Amniotic stem cell (primary cell): ENCODE data around the gene KCNIP4.

Experiments
- DNase-seq: peaks from one replicate; lab custom pipeline; 2025; lab: John Stamatoyannopoulos, UW

KCNIP4 gene

DNA sequence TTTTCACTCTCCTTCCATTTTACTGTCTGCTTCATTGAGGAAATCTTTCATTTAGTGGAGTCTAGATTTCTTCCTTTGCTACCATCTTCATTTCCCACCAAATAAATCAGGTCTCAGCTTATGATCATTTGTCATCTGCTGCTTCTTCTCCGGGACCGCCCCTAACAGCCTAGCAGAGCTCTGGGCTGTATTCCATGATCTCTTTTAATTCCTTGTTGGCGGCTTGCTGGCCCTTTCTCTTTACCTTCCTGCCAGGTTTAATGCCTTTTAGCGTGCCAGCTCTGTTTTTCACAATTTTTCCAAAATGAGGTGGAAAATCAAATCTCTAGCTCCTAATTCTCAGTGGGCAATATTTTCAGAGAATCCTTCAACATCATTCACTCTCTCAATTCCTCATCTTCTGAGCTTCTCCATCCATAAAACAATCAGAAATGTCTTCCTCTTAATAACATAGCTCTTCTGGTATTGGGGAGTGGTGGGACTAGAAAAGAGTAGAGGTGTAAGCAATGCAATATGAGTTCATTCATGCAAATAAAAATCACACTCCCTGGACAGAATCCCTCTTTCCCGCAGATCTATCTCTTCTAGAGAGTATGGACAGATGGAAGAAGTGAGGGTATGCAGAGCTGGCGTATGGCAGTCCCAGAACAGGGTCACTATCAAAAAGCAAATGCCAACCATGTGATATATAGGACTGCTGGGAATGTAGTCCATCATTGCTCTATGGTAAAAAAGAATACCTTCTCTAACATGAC lies 491.3 kb downstream of the KCNIP4 start:
- DNase-seq = no peak

DNA sequence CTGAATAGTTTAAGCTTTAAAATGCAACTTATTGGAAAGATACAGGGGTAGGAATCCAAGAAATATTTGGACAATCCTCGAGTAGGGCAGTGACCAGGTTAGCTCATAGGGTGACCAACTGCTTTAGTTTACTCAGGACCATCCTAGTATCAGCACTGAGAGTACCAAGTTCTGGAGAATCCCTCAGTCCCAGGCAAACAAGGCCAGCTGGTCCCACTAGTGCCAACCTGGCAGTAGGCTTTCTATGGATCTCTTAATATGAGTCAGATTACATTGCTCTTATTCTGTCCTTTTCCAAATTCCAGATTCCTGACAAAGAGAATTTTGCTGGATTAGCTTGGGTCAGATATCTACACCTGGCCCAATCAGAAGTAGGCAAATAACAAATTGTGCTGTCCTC lies 493.7 kb downstream of the KCNIP4 start:
- DNase-seq = no peak

DNA sequence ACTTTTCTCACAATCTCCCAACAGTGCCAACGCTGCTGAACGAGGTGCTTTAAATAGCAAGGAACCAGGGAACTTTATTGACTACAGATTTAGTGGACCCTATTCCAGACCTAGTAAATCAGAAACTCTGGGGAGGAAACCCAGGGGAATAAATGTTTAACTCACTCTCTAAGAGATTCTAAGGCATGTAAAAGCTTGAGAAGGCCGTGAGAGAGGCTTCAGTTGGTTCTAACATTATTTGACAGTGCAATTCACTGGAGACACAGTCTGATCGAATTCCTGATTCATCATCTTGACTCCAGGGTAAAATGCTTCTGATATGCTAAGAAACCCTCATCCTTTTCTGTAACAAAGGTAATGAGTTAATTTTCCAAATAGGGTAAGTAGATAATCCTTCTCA lies 494.4 kb downstream of the KCNIP4 start:
- no peak for DNase-seq

DNA sequence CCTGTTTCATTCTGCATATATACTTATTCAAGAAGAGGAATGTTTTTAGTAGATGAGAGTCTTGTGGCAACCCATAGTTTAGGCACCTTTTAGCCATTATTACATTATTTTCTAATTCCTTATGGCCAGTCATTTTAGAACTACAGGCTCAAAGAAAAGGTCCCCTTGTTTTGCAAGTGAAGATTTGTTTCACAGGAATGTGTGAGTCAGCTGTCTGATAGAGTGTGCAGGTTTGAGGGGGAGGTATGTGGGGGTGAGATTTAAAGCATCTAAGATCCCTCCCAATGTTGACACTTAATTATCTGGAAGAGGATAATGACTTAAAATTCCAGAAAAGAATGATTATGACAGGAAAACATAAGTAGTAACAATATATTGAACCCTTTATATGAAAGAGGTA lies 495.6 kb downstream of the KCNIP4 start:
- DNase-seq = no peak

DNA sequence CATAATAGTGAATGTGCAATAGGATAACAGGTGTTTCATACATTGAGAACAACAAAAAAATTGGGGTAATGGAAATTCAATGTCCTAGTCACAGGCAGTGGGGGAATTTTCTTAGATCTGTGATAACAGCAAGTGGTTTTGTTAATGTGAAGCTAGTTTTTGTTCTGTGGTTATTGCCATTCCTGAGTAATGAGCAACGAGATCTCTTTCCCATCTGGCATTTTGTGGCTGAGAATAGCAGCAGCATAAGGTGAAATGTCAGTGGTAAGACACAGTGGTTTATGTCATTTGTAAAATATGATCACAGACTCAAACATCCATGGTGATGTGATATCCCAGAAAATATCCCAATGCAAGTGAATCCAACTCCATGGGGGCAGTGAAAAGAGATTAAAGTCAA lies 497.5 kb downstream of the KCNIP4 start:
- no peak for DNase-seq

DNA sequence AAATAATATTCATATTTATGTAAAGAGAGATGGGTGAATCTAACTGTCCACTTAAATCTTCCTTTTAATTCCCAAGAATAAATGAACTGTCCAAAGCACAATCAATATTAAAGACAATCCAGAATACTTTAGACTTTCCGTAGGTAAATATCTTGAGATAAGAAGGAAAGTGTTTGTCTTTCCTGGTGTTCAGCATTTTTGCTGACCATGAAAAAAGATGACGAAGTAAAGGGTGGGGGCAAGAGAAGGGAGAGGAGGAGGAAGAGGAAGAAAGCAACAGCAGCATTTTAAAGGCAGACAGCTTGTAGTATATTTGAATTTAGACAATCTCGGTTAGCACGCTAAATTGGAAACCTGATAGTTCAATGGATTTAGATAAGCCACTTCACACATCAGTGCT lies 498.2 kb downstream of the KCNIP4 start:
- DNase-seq = no peak

DNA sequence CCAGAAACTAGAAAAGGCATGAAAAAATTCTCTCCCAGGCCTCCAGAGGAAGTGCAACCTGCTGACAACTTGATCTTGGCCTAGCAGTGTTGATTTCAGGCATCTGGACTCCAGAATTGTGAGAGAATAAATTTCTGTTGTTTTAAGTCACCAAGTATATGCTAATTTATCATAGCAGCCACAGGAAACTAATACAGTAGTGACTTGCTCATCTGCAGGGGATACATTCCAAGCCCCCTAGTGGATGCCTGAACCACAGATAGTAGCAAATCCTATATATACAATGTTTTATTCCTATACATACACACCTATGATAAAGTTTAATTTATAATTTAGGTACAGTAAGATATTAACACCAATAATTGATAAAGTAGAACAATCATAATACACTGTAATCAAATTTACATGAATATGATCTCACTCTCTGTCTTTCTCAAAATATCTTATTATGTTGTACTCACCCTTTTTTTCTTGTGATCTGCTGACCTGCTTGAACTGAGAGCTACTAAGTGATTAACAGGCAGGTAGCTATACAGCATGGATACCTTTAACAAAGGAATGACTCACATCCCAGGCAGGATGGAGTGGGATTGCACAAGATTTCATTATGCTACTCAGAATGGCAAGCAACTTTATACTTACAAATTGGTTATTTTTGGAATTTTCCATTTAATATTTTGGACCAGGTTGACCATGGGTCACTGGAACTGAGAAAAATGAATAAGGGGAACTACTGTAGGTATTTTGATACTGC lies 501.1 kb downstream of the KCNIP4 start:
- no peak for DNase-seq

DNA sequence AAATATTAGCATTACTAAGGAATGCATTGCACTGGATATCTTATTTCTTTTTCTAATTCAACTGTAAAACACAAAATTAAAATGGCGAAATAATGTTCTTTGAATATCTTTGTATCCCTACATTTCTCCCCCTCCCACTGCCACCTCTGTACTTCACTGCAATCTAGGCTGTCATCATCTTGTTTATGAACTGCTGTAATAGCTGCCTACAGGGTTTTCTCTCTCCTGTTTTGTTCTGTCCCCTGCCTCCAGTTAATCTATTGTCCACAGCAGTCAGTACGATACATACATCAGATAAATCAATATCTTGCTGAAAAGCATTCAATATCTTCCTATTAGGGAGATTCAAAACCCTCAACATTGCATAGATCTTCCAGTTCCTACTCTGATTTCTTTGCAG lies 528.4 kb downstream of the KCNIP4 start:
- DNase-seq = no peak

DNA sequence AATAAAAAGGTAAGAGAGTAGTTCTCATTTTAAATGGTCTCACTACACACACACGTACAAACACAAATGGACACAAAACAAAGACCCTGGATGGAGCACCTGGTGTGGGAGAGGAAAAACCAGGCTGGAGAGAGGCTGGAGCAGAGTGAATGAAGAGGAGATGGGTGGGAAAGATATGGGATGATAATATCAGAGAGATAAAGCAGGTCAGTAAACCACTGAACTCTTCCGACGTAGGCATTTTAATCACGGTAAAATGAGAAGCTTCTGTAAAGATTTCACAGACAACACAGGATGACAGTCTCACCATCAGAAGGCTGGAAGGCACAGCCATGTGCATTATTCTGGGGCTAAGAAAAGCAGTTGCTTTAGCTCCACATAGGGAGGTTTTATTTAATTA lies 532.8 kb downstream of the KCNIP4 start:
- DNase-seq = no peak

DNA sequence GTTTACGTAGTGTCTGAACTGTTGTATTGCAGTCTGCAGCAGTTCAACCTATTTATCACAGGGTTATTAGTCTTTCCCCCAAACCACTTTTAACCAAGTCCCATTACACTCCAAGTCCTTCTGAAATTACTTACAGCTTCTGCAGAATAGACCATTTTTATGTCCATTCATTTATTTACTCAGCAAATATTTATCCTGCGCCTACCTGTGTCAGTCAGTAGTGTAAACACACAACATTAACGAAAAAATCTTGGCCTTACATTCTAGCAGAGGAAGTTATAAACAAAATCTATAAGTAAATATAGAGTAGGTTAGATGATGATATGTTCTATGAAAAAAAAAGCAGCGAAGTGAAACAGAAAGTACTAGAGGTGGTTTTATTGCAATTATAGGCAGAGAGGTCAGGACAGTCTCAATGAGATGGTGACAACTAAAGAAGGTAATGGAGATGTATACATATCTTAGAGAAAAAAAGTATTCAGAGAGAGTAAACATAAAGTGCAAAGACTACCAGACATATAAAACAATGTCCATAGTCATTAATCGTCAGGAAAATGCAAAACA lies 534.7 kb downstream of the KCNIP4 start:
- no peak for DNase-seq

DNA sequence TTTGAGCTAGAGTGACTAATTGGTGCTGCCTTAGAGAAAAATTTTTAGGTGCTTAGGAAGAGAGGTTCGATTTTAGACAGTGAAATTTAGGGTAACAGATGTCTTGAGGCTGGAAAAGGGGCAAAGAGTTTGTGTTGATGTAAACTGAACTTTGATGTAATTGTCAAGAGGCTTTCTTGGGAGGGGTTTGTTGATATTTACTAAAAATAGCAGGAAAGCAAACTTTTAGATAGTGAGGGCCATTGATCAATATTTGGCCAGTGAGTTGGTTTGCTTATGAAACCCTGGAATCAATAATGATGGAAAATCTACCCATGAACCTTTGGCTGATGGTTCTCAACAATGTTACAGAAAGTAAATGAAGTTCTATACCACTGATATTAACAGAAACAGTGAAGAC lies 537.5 kb downstream of the KCNIP4 start:
- DNase-seq = no peak

DNA sequence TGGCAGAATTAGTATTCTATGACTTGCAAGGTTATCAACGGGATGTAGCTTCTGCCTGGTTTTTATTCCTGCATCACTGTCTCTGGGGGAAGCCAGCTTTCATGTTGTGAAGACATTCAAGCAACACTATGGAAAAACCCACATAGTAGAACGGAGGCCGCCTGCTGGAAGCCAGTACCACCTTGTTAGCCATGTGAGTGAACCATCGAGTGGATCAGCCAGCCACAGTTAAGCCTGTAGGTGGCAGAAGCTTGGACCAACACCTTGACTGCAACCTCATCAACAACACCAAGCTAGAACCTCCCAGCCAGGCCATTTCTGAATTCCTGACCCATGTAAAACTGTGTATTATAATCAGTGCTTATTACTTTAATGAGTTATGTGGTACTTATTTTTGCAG lies 538.2 kb downstream of the KCNIP4 start:
- no peak for DNase-seq

DNA sequence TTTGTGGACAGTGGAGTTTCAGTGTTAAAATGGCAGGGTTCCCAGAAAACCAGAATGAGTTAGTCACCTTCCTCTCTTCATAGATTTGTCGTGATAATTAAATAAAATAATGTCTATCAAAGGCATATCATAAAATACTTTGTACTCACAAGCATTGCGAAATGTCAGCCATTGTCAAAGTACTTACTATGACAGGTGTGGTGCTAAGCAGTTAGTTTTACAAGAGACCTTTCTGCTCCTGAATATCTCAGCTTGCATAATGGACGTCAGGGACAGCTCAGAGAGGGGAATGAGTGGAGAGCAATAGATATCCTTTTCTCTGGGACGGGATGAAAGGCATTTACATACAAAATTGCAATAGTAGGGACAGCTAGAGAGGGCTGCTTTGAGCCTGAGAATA lies 560.9 kb downstream of the KCNIP4 start:
- no peak for DNase-seq

DNA sequence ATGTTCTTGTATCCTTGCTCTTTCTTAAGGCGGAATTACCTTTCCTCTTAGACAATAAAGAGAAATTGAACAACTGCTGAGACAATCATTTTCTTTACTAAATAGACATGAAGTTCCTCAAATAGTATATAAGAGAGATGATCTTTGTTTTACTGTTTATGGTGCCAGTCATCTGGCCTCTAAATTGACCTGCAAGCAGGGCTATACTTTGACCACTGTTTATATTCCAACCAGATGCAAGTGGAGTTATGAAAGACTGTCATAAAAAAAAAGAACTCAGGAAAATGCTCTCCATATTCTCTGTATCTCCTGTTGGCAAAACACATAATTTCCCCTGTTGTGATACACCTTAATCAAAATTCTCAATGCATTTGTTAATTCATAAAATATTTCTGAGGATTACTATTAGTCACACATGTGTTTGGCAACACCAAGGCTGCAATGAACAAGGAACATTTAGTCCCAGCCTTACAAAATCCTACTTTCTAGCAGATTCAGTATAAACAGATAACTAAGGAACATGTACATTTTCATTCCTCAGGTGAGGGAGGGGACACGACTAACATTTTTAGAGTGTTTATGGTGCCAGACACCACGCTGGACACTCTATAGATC lies 562.3 kb downstream of the KCNIP4 start:
- DNase-seq = no peak

DNA sequence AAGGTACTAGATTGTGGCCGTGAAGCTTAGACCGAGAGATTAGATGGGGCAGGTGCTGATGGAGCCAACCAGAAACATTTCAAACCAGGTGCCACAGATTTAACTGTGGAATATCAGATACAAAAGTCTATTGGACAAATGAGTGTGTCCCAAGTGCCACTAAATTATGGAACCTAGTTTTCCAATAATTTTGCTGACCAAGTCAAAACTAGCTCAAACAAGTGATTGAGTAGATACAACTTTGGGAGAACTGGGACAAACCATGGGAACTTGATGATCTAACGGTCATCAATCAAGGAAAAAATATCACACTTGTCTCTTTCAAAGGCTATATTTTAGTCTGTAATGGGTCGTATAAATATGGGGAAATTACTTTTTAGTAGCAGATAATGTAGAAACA lies 562.9 kb downstream of the KCNIP4 start:
- DNase-seq = no peak

DNA sequence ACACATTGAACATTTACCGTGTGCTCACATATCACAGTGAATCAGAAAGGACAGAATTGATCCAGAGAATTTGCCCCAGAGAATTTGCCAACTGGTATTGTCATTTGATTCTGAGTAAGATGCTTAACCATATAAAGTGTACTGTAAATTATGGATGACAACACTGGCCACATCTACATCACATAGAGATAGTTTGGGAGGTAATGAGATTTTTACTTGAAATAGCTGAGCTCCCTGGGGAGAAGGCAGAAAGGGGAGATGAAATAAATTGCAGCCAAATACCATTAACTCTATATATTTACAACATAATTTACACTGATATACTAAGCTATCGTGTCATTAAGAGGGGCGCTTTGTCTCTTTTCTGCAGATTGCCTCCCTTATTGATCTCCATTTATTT lies 564.0 kb downstream of the KCNIP4 start:
- DNase-seq = no peak

DNA sequence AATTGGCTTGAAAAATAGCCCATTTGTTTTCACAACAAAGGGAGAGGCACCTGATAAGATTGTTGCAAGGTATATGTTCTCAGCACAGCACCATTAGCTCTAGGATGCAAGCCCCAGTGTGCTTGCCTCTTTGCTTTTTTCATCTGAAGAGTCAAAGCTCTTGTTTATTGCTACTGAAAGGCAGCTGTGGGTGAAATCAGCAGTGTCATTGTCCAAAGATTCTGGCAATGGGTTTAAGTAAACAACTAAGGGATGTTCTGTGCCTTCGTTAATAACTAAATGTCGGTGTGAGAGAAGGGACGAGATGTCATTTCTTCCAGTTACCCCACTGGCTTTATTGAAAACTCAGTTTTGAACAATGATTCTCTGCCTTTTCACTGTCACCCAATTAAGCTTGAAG lies 567.7 kb downstream of the KCNIP4 start:
- DNase-seq = no peak

DNA sequence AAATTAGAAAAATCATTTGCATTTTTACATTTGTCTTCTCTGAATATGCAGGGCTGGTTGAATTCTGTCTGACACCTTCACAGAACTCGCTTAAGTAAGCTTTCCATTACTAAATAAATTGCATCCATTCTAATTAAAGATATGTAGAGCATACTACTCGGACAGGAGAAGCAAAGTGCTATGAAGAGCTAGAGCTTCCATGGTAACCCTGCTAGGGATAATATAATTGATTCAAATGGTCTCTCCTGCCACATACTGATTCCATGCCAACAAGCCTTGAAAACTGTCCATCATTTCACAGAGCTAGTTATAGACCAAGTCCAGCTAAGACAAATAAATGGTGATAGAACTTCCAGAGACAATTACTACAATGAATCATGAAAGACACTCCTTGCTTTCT lies 571.5 kb downstream of the KCNIP4 start:
- no peak for DNase-seq

DNA sequence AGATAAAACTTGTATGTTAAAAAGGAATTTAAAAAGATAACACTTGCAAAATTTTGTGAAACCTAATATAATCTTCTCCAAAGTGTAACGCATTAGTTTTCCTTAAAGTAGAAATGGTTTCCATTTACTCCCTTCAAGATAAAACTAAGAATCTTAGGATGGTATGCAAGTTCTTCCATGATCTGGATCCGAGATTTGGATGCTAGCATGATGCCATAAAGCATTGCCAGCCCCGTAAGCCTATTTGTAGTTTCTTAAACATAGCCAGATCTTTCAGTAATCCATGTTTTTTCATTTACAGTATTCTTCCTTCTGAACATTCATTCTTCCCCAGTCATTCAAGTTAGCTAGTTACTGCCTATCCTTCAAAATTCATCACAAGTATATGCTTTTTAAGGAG lies 572.4 kb downstream of the KCNIP4 start:
- DNase-seq = no peak

DNA sequence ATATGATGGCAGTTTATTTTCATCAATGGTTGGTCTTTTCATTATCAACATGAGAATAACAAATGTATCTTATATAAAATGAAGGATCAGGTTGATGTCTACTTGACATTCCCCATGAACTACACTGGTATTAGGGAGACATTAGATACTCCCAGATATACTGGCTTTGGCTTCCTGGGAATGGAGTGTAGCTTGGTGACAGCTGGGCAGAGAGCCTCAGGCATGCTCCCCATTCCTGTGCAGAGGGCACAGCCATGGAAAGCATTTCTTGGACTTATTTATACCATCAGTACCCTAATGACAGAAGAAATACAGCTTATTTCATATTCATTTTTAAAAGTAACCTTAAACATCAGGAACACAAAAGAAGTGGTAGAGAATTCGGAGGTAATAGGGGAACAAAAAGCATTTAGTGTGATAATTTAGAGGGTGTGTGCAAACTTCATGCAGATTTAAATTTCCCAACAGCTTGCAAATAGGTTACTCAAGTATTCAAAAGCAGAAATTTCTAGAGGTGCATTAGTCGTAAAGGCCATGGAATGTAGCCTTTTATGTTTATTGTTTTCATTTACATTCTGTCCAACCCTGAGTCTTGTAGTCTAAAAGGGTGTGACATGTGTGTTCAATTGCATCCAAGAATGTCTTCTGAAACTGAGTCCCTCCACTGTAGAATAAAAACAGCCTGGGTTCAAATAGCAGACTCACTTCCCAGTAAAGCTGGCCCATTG lies 573.8 kb downstream of the KCNIP4 start:
- DNase-seq = no peak

DNA sequence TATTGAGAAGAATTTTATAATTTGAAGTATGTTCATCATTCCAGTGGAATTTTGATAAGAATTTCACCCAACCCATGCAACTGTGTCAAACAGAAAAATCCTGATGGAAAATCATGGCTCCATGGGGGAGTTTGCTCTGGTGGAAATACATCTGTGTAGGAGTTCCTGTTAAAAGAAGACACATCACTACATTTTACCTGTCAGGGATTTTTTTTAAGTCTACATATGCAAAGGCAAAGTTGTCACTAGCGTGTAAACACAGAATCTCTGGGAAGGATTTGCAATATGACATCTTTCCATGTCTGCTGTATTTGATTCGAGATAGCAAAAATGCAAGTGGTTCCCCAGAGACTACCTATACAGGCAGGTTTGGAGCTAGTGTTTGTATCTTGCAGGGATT lies 581.0 kb downstream of the KCNIP4 start:
- no peak for DNase-seq

DNA sequence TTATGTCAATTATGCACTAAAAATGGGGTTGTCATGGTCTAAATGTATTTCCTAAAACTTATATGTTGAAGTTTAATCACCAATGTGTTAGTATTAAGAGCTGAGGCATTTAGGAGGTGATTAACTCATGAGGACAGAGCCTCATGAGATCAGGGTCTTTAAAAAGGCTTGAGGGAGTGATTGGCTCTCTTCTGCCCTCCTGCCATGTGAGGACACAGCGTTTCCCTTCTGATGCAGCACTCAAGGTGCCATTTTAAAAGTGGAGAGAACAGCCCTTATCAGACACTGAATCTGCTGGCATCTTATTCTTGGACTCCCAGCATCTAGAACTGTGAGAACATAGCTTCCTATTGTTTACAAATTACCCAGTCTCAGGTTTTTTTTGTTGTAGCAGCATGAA lies 581.7 kb downstream of the KCNIP4 start:
- DNase-seq = no peak
